Gastrocnemius medialis (tissue), 4 donors: ENCODE measurements around the gene BCS1L.

Experiments
- POLR2A ChIP-seq, 2 donors: fragments of 450-650 bp; IDR thresholded peaks; one replicate each; pipeline ENCODE4 v1.6.1; 2017; ENCODE audit warnings: antibody characterized with exemption in 2 of 2, mild to moderate bottlenecking in 2 of 2, moderate library complexity in 2 of 2
- TF ChIP-seq, protein P1 (sequence below), 5 experiments: fragments of 450-650 bp in 3 of 5; fragments of 200-600 bp in 2 of 5; sonication (generic) in 2 of 5; IDR thresholded peaks in 4 of 5; conservative IDR thresholded peaks in 1 of 5; 1 replicate in 4 of 5; 2 replicates in 1 of 5; pipeline ENCODE4 v1.5.1; 2016 to 2019; ENCODE audit warnings: antibody characterized with exemption in 5 of 5, mild to moderate bottlenecking in 3 of 5, moderate library complexity in 3 of 5

DNA sequence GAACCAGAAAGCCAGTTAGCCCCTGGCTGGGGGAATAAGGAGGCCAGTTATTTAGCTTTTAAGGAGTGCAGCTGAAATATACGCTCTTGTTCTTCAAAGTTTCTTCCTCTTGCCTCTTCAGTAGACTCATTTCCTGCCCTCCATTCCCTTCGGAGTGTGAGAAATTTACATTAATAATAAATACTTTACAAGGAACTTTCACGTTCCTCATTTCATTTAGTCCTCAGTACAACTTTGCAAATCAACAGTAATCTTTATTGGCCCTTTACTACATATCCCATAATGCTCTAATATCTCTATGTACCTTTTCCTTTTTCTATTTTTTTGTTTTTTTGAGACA, 36.1 kb upstream of the BCS1L start:
- TF ChIP-seq, protein P1, sequence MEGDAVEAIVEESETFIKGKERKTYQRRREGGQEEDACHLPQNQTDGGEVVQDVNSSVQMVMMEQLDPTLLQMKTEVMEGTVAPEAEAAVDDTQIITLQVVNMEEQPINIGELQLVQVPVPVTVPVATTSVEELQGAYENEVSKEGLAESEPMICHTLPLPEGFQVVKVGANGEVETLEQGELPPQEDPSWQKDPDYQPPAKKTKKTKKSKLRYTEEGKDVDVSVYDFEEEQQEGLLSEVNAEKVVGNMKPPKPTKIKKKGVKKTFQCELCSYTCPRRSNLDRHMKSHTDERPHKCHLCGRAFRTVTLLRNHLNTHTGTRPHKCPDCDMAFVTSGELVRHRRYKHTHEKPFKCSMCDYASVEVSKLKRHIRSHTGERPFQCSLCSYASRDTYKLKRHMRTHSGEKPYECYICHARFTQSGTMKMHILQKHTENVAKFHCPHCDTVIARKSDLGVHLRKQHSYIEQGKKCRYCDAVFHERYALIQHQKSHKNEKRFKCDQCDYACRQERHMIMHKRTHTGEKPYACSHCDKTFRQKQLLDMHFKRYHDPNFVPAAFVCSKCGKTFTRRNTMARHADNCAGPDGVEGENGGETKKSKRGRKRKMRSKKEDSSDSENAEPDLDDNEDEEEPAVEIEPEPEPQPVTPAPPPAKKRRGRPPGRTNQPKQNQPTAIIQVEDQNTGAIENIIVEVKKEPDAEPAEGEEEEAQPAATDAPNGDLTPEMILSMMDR (IDR thresholded peaks at IDR 0.05 in 4 of 5, conservative IDR thresholded peaks at IDR 0.05 in 1 of 5), result no peak
- no peak for TF ChIP-seq POLR2A (IDR thresholded peaks at IDR 0.05)
